MM.1S (cell line): ENCODE measurements around the gene CBX8.

ENCODE experiments used
- DNase-seq: peaks from one replicate; pipeline ENCODE4 v3.0.0-alpha.2; 2015
- H2AFZ ChIP-seq: fragments of 300-600 bp; sonication (generic); 2 replicates; pipeline ENCODE4 v1.6.0; 2016; ENCODE audit warnings: antibody characterized with exemption, low read length
- H3F3A ChIP-seq: fragments of 300-600 bp; sonication (generic); 2 replicates; pipeline ENCODE4 v1.6.1; 2016; ENCODE audit warnings: mild to moderate bottlenecking, antibody characterized with exemption, low read length, moderate library complexity, mixed read lengths; ENCODE audit not compliant: insufficient read depth
- H3K27ac ChIP-seq: fragments of 300-600 bp; sonication (generic); 2 replicates; pipeline ENCODE4 v1.5.1; 2016; ENCODE audit warnings: mild to moderate bottlenecking, low read length
- H3K27me3 ChIP-seq: fragments of 300-600 bp; sonication (generic); replicated peaks from 2 replicates; pipeline ENCODE4 v1.6.0; 2016; ENCODE audit warnings: low read length; ENCODE audit not compliant: insufficient read depth
- H3K36me3 ChIP-seq: fragments of 300-600 bp; sonication (generic); replicated peaks from 2 replicates; pipeline ENCODE4 v1.6.1; 2016; ENCODE audit warnings: mild to moderate bottlenecking, low read length, mixed read lengths; ENCODE audit not compliant: insufficient read depth
- H3K4me1 ChIP-seq: fragments of 300-600 bp; sonication (generic); 2 replicates; pipeline ENCODE4 v1.6.1; 2016; ENCODE audit warnings: low read length, mixed read lengths
- H3K4me2 ChIP-seq: fragments of 300-600 bp; sonication (generic); 2 replicates; pipeline ENCODE4 v1.6.0; 2016; ENCODE audit warnings: low read depth, low read length
- H3K4me3 ChIP-seq: fragments of 300-600 bp; sonication (generic); 2 replicates; pipeline ENCODE4 v1.5.1; 2016; ENCODE audit warnings: low read length, mixed read lengths
- H3K79me2 ChIP-seq: fragments of 300-600 bp; sonication (generic); 2 replicates; pipeline ENCODE4 v1.6.1; 2016; ENCODE audit warnings: mixed run types, low read length, mixed read lengths
- H3K9ac ChIP-seq: fragments of 300-600 bp; sonication (generic); 2 replicates; pipeline ENCODE4 v1.6.1; 2016; ENCODE audit warnings: low read length, mixed read lengths
- H3K9me2 ChIP-seq: fragments of 300-600 bp; sonication (generic); replicated peaks from 2 replicates; pipeline ENCODE4 v1.6.1; 2016; ENCODE audit warnings: mild to moderate bottlenecking, low read length, mixed read lengths; ENCODE audit not compliant: insufficient read depth
- H3K9me3 ChIP-seq: fragments of 300-600 bp; sonication (generic); replicated peaks from 2 replicates; pipeline ENCODE4 v1.6.1; 2016; ENCODE audit warnings: mild to moderate bottlenecking, low read length, mixed read lengths; ENCODE audit not compliant: insufficient read depth
- H4K20me1 ChIP-seq: fragments of 300-600 bp; sonication (generic); 2 replicates; pipeline ENCODE4 v1.6.1; 2016; ENCODE audit warnings: mild to moderate bottlenecking, low read length, moderate library complexity, mixed read lengths; ENCODE audit not compliant: insufficient read depth
- EZH2 ChIP-seq: fragments of 300-600 bp; sonication (generic); optimal IDR thresholded peaks from 2 replicates; pipeline ENCODE3; 2017; ENCODE audit warnings: low read depth, mild to moderate bottlenecking, antibody characterized with exemption, low read length, mixed read lengths
- EZH2phosphoT487 ChIP-seq: fragments of 300-600 bp; sonication (generic); IDR thresholded peaks from 2 replicates; pipeline ENCODE4 v1.6.1; 2018; ENCODE audit warnings: antibody characterized with exemption, low read length
- TF ChIP-seq, protein P1 (sequence below): fragments of 300-600 bp; sonication (generic); IDR thresholded peaks from 2 replicates; pipeline ENCODE4 v1.5.1; 2016; ENCODE audit warnings: antibody characterized with exemption, low read length, mixed read lengths

Gene CBX8

DNA sequence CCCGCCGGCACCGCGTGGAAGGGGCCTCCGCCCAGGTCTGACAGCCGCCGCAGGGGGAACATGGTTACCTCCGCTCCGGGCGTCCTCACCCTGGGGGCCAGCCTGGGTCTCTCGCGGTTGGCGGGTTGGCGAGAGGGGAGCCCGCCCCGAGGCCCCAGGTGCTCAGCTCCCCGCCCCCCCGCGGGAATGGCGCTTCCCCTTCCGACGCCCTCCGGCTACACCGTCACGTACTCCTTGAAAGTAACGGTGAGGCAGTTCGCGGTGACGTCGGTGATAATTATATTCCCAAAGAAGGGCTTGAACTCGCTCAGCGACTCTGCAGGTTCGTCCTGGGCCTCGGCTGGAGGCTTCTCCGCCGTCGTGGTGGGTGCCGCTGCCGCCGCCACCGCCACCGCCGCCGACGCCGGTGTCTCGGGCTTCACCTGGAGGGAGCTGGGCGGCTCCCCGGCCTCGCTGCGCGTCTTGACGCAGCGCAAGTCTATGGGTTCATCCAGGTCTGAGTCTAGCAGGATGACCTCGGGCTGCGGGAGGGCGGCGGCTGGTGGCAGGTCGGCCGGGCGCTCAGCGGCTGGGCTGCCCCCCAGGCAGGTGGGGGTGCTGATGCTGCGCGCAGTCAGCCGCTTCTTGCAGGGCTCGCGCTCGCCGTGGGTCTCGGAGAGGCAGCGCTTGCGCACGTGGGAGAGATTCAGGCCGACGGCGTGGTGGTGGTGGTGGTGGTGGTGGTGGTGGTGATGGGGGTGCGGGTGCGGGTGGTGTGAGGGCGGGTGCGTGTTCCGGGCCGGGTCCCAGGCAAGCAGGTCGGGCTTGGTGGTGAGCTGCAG lies 37.1 kb upstream of the CBX8 start:
- Histone ChIP-seq H3K4me2 (no peak overlapping the region), H3K27me3 (peaks cover 12% of the 10 kb centered on the region; the same call in 1 of the 2 replicates), H3K4me3 (no peak overlapping the region), H3K36me3 (no peaks in the 10 kb centered on the region), H3K9me3 (no peaks in the 10 kb centered on the region), H3K27ac (no peak overlapping the region), H3F3A (peaks cover 8% of the 10 kb centered on the region), H4K20me1 (no peaks in the 10 kb centered on the region), H3K79me2 (peaks cover 18% of the 10 kb centered on the region), H3K9ac (no peak overlapping the region), H2AFZ (no peak overlapping the region), H3K9me2 (no peaks in the 10 kb centered on the region), H3K4me1 (peaks cover 9% of the 10 kb centered on the region; the same call in 1 of the 2 replicates)
- no peak for TF ChIP-seq EZH2phosphoT487
- TF ChIP-seq EZH2 = no peak
- TF ChIP-seq, protein P1, sequence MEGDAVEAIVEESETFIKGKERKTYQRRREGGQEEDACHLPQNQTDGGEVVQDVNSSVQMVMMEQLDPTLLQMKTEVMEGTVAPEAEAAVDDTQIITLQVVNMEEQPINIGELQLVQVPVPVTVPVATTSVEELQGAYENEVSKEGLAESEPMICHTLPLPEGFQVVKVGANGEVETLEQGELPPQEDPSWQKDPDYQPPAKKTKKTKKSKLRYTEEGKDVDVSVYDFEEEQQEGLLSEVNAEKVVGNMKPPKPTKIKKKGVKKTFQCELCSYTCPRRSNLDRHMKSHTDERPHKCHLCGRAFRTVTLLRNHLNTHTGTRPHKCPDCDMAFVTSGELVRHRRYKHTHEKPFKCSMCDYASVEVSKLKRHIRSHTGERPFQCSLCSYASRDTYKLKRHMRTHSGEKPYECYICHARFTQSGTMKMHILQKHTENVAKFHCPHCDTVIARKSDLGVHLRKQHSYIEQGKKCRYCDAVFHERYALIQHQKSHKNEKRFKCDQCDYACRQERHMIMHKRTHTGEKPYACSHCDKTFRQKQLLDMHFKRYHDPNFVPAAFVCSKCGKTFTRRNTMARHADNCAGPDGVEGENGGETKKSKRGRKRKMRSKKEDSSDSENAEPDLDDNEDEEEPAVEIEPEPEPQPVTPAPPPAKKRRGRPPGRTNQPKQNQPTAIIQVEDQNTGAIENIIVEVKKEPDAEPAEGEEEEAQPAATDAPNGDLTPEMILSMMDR = no peak
- DNase-seq = no peak

DNA sequence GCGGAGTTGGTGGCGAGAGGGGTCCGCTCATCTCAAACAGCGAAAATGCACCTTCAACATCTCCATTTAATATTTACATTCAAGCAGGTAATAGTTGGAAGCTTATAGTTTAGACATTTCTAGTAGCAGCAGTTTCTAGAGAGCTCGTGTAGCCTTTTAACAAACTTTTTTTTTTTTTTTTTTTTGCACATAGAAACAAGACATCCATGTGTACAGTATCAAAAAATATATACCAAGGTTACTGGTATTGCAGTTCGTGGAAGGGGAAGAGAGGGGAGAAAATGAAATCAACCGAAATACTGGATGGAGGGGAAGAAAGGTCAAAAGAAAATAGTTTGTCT lies 36.2 kb upstream of the CBX8 start:
- TF ChIP-seq EZH2phosphoT487 (no peak), EZH2 (no peak)
- TF ChIP-seq, protein P1 = no peak
- H3K36me3 ChIP-seq = no peaks in the 10 kb centered on the region
- no peak for DNase-seq
- H3K9ac ChIP-seq = no peak overlapping the region
- H3K9me3 ChIP-seq = no peaks in the 10 kb centered on the region
- H3K4me1 ChIP-seq = peaks cover 9% of the 10 kb centered on the region; the same call in 1 of the 2 replicates
- H3K27ac ChIP-seq = no peak overlapping the region
- peaks cover 3% of the 10 kb centered on the region; the same call in 1 of the 2 replicates for H3F3A ChIP-seq
- no peaks in the 10 kb centered on the region for H3K9me2 ChIP-seq
- peaks cover 14% of the 10 kb centered on the region; the same call in 1 of the 2 replicates for H3K27me3 ChIP-seq
- no peaks in the 10 kb centered on the region for H4K20me1 ChIP-seq
- no peak overlapping the region for H2AFZ ChIP-seq
- H3K4me2 ChIP-seq = no peak overlapping the region
- peaks cover 15% of the 10 kb centered on the region for H3K79me2 ChIP-seq
- H3K4me3 ChIP-seq = no peak overlapping the region

- H2AFZ ChIP-seq = no peak overlapping the region
- no peaks in the 10 kb centered on the region for H3K36me3 ChIP-seq
- no peaks in the 10 kb centered on the region for H3F3A ChIP-seq
- no peak overlapping the region for H3K9ac ChIP-seq
- no peak overlapping the region for H3K27ac ChIP-seq
- DNase-seq = no peak
- peaks cover 9% of the 10 kb centered on the region for H3K79me2 ChIP-seq
- H3K9me3 ChIP-seq = no peaks in the 10 kb centered on the region
- H4K20me1 ChIP-seq = no peaks in the 10 kb centered on the region
- H3K4me1 ChIP-seq = peaks cover 4% of the 10 kb centered on the region; the same call in 1 of the 2 replicates
- no peak overlapping the region for H3K4me2 ChIP-seq
- peaks cover 14% of the 10 kb centered on the region; the same call in 1 of the 2 replicates for H3K27me3 ChIP-seq
- no peak overlapping the region for H3K4me3 ChIP-seq
- H3K9me2 ChIP-seq = no peaks in the 10 kb centered on the region
- TF ChIP-seq EZH2 = no peak
- TF ChIP-seq, protein P1 = no peak
- TF ChIP-seq EZH2phosphoT487 = no peak
Measured at GRCh38 chr17:79832218-79833109, 35.6 kb upstream of the CBX8 start.
